Heart left ventricle (tissue), 16 donors: ENCODE results near the gene SMARCC1. TPM values are rescaled to one million over a fixed set of nuclear protein-coding genes. Genes with fewer than 3 reads are reported as not detected.
A peak's percentile ranks its signal among the peaks of the same experiment; 100 is the strongest.

Experiments
- ATAC-seq, 4 donors: fragments of 200-7000 bp; cut with Tn5 transposase; one replicate each; pipeline ENCODE4 v1.9.1; 2020 to 2022; ENCODE audit warnings: moderate library complexity in 4 of 4, mild to moderate bottlenecking in 3 of 4, moderate number of reproducible peaks in 1 of 4
- DNase-seq, 5 donors: peaks; one replicate each; pipeline ENCODE4 v3.0.0-alpha.2; 2020
- H3K27ac ChIP-seq, 12 donors: fragments of 200-600 bp; sonication (generic) in 4 of 12; one replicate each; pipeline versions ENCODE4 v1.5.0 to v1.8.0; 2016 to 2022; ENCODE audit warnings: mild to moderate bottlenecking in 2 of 12
- H3K27me3 ChIP-seq, 9 donors: fragments of 200-600 bp; sonication (generic) in 2 of 9; one replicate each; pipeline versions ENCODE4 v1.5.1 to v1.8.0; 2016 to 2022; ENCODE audit warnings: mild to moderate bottlenecking in 3 of 9
- H3K36me3 ChIP-seq, 9 donors: fragments of 200-600 bp; sonication (generic) in 2 of 9; one replicate each; pipeline versions ENCODE4 v1.5.0 to v1.8.0; 2018 to 2022; ENCODE audit warnings: mild to moderate bottlenecking in 2 of 9
- H3K4me1 ChIP-seq, 12 donors: fragments of 200-600 bp; sonication (generic) in 4 of 12; one replicate each; pipeline versions ENCODE4 v1.5.0 to v1.8.0; 2016 to 2022; ENCODE audit warnings: mild to moderate bottlenecking in 3 of 12
- H3K4me3 ChIP-seq, 12 donors: fragments of 200-600 bp; sonication (generic) in 4 of 12; one replicate each; pipeline versions ENCODE4 v1.5.0 to v1.8.0; 2017 to 2022; ENCODE audit warnings: mild to moderate bottlenecking in 9 of 12, moderate library complexity in 4 of 12
- H3K9me3 ChIP-seq, 12 donors: fragments of 200-600 bp; sonication (generic) in 4 of 12; one replicate each; pipeline versions ENCODE4 v1.5.0 to v1.8.0; 2016 to 2022; ENCODE audit warnings: mild to moderate bottlenecking in 1 of 12
- POLR2A ChIP-seq, 2 donors: fragments of 450-650 bp; IDR thresholded peaks; one replicate each; pipeline ENCODE4 v1.6.1; 2017; ENCODE audit warnings: antibody characterized with exemption in 2 of 2, mild to moderate bottlenecking in 2 of 2, moderate library complexity in 2 of 2
- WGBS, 4 donors: extraction: QIAGEN DNeasy Blood & Tissue Kit in 2 of 4; methylation state at CpG; one replicate each; pipeline versions ENCODE4 v1.1.5 to v1.1.7; 2013 to 2018; 5-methylcytosine and 5-hydroxymethylcytosine counted together
- intact Hi-C, 10 donors: fragments of 100-400 bp; cut with DNase I; formaldehyde crosslinking; loops; one replicate each; pipeline versions ENCODE4 v1.11.1 to v1.14.2; 2022
- polyA plus RNA-seq, 2 donors: library from polyadenylated mRNA; stranded (reverse); fragments of 200-250 nt; gene quantifications; one replicate each; pipeline ENCODE4 v1.2.3, GENCODE V29; 2013
- total RNA-seq, 9 donors: library from RNA; depleted of rRNA in 2 of 9; stranded (reverse); fragments of >200 nt in 2 of 9; fragmentation: NEBNext Ultra II Directional in 3 of 9; extraction: Animal tissue kit (Norgen Biotek cat#: 25700) in 3 of 9; gene quantifications; one replicate each; pipeline versions ENCODE4 v1.1.0 to v1.2.4, GENCODE V29; 2016 to 2023
- TF ChIP-seq, protein P1 (sequence below), 12 donors: fragments of 200-600 bp; sonication (generic) in 4 of 12; IDR thresholded peaks; one replicate each; pipeline versions ENCODE4 v1.5.0 to v1.8.0; 2018 to 2022; ENCODE audit warnings: antibody characterized with exemption in 12 of 12, mild to moderate bottlenecking in 5 of 12
- donor health status: ischemic (EF 13 %, LVEDD 7.1; RV severe dilation, severe dysfunction).
- donor health status: healthy with polysubstance abuse.
- donor health status: DM: no; HTN: yes; CAD: no.
- donor health status: DM: no; HTN: no; CAD: no.
- donor health status: ischemic (EF 25% LVEDD 6.9; RV normal size, moderate dysfunction).
- donor health status: ischemic (EF 25% LVEDD 5.7; RV mildly dilated, moderate dysfunction).
- donor health status: healthy.
- donor health status: DM: yes; HTN: yes; CAD: no.
- donor health status: ischemic (EF 35%, LVEDD 5.7; RV mildly dilated, moderate dysfunction).
- donor health status: nonischemic (EF 11% LVEDD 7.7; RV severe dilation, severe dysfunction).
- donor health status: DM: yes; HTN: yes; CAD: no.
- donor health status: PGD.
- donor health status: ischemic (EF 29% LVEDD 5.4; RV normal size, mild dysfunction).
- donor health status: nonischemic (EF 23%, LVEDD 6.1; RV moderate dilation, normal function).

Gene SMARCC1
- total and polyA plus RNA-seq, 11 donors = 5.8 to 31.4 (median 25.5) TPM

DNA sequence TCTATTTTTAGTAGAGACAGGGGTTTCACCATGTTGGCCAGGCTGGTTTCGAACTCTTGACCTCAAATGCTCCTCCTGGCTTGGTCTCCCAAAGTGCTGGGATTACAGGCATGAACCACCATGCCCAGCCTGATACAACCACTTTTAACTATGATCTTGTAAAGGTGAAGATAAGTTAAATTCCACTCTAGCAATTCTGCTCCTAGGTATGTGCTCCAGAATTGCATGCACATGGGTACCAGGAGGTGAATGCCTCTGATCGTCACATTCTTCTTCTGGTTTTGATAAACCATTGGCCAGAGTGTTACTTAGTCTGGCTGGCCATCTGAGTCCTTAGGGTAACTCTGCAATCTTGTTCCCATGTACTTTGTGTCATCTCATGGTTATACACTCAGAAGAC lies 225.3 kb downstream of the SMARCC1 start:
- 91 to 100% (median 94%) methylated on average over 2 of the region's 2 CpGs for WGBS, 4 donors
- Histone ChIP-seq H3K27ac (no peak overlapping the region), H3K36me3 (no peaks in the 10 kb centered on the region), H3K27me3 (no peaks in the 10 kb centered on the region), H3K4me3 (no peak overlapping the region), H3K4me1 (no peaks in the 10 kb centered on the region), H3K9me3 (peaks cover 0 to 8% (median 0%) of the 10 kb centered on the region in 12 donors)
- intact Hi-C loops = no loop called here
- DNase-seq = no peak
- TF ChIP-seq POLR2A (IDR thresholded peaks at IDR 0.05) = no peak
- TF ChIP-seq, protein P1, sequence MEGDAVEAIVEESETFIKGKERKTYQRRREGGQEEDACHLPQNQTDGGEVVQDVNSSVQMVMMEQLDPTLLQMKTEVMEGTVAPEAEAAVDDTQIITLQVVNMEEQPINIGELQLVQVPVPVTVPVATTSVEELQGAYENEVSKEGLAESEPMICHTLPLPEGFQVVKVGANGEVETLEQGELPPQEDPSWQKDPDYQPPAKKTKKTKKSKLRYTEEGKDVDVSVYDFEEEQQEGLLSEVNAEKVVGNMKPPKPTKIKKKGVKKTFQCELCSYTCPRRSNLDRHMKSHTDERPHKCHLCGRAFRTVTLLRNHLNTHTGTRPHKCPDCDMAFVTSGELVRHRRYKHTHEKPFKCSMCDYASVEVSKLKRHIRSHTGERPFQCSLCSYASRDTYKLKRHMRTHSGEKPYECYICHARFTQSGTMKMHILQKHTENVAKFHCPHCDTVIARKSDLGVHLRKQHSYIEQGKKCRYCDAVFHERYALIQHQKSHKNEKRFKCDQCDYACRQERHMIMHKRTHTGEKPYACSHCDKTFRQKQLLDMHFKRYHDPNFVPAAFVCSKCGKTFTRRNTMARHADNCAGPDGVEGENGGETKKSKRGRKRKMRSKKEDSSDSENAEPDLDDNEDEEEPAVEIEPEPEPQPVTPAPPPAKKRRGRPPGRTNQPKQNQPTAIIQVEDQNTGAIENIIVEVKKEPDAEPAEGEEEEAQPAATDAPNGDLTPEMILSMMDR (IDR thresholded peaks at IDR 0.05) = no peak
- no peak for ATAC-seq

DNA sequence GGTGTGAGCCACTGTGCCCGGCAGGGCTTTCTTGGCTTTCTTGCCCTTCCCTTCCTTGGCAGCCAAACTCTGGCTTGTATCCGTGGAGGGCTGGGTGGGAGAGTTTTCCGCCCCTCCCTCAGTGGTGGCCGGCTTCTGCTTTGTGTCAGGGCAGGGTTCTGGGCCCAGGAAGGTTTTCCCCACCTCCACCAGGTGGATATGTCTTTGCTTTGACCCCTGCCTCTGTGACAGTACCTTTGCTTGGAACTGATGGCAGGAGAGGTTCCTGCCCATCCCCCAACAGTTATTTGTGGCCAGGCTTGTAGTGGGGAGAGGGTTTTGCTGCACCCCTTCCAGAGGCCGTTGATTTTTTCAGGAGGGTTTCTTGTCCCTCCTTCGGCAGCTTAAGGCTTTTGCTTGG lies 227.4 kb downstream of the SMARCC1 start:
- H3K4me1 ChIP-seq = no peaks in the 10 kb centered on the region
- intact Hi-C loops = no loop called here
- no peak for TF ChIP-seq POLR2A (IDR thresholded peaks at IDR 0.05)
- TF ChIP-seq, protein P1 (IDR thresholded peaks at IDR 0.05) = no peak
- H3K9me3 ChIP-seq = peaks cover 0 to 8% (median 0%) of the 10 kb centered on the region in 12 donors
- ATAC-seq = no peak
- no peak overlapping the region for H3K27ac ChIP-seq
- no peaks in the 10 kb centered on the region for H3K36me3 ChIP-seq
- H3K4me3 ChIP-seq = no peak overlapping the region
- no peak for DNase-seq
- no peaks in the 10 kb centered on the region for H3K27me3 ChIP-seq
- 81 to 85% (median 83%) methylated on average over 6 of the region's 6 CpGs for WGBS, 4 donors

DNA sequence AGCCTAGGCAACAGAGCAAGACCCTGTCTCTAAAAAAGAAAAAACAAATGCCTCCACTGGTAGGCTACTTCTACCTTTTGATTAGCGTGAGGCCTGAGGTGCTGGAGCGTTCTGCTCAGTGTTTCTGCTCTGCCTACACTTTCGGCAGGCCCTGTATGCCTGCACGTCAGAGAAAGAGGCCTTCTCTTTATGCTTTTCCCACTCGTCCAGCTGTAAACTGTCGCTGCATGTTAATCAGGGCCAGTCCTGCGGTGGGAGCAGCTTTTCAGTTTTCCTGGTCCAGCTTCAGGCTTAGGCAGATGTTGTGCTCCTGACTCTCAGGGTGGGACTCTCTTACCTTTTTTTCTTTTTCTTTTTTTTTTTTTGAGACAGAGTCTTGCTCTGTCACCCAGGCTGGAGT lies 228.3 kb downstream of the SMARCC1 start:
- no peaks in the 10 kb centered on the region for H3K27me3 ChIP-seq
- intact Hi-C loops = no loop called here
- 81 to 86% (median 83%) methylated on average over 7 of the region's 7 CpGs for WGBS, 4 donors
- no peak for DNase-seq
- H3K27ac ChIP-seq = no peak overlapping the region
- H3K4me3 ChIP-seq = no peak overlapping the region
- H3K4me1 ChIP-seq = no peaks in the 10 kb centered on the region
- no peaks in the 10 kb centered on the region for H3K36me3 ChIP-seq
- ATAC-seq = no peak
- no peak for TF ChIP-seq POLR2A (IDR thresholded peaks at IDR 0.05)
- TF ChIP-seq, protein P1 (IDR thresholded peaks at IDR 0.05) = no peak
- H3K9me3 ChIP-seq = peaks cover 0 to 8% (median 0%) of the 10 kb centered on the region in 12 donors

DNA sequence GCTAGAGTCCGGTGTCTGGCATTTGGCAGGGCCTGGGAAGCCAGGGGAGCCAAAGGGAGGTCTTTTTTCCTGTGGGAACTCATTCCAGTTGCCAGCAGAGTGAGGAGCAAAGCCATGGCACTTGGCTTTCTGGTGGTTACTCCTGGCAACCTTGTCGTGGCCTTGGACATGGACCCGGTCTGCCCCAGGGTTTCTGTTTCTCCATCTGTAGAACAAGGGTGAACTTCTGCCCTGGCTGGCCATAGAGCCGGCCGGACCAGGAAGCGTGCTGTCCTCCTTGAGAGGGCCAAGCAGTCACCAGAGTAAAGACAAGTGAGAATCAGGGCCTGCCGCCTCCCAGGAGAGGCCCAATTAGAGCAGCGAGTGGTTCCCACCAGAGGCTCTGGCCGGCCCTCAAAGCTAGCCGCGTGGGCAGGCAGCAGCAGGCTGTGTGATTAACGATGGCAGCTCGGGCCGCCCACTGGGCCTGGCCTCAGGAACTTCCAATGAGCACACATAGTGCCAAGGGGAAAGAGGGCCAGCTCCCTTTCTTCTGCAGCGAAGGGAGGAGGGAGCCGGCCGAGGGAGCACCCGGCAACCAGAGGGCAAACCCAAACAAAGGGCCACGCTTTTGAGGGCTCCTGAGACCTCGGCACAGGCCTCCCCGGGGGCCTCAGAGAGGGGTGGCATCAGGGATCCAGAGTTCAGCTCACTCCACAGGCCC lies 239.1 kb downstream of the SMARCC1 start:
- H3K9me3 ChIP-seq = no peaks in the 10 kb centered on the region
- DNase-seq (no peak), ATAC-seq (peak in 1 of 4 donors; percentile 38)
- no peak overlapping the region for H3K4me3 ChIP-seq
- TF ChIP-seq, protein P1 (IDR thresholded peaks at IDR 0.05) = no peak
- no peak for TF ChIP-seq POLR2A (IDR thresholded peaks at IDR 0.05)
- no peak overlapping the region for H3K27ac ChIP-seq
- intact Hi-C loops = no loop called here
- H3K27me3 ChIP-seq = no peaks in the 10 kb centered on the region
- WGBS, 4 donors = 64 to 80% (median 70%) methylated on average over 11 to 21 of the region's 21 CpGs
- no peaks in the 10 kb centered on the region for H3K4me1 ChIP-seq
- H3K36me3 ChIP-seq = no peaks in the 10 kb centered on the region
